Keratinocyte (primary cell): ENCODE measurements around the gene CXXC5.

Experiments used
- CTCF ChIP-seq, 3 experiments: IDR thresholded peaks in 1 of 3; conservative IDR thresholded peaks in 1 of 3; optimal IDR thresholded peaks in 1 of 3; 2 replicates in 2 of 3; 3 replicates in 1 of 3; pipeline versions ENCODE3 to v1.5.1; 2011; ENCODE audit warnings: low read length in 3 of 3, mild to moderate bottlenecking in 3 of 3, moderate library complexity in 2 of 3, control low read depth in 1 of 3, inconsistent platforms in 1 of 3; ENCODE audit not compliant: insufficient read depth in 2 of 3; ENCODE audit errors: extremely low read depth in 1 of 3
- EZH2 ChIP-seq: IDR thresholded peaks from one replicate; pipeline ENCODE4 v1.6.1; 2012; ENCODE audit warnings: inconsistent platforms, mild to moderate bottlenecking, low read length, moderate library complexity

DNA sequence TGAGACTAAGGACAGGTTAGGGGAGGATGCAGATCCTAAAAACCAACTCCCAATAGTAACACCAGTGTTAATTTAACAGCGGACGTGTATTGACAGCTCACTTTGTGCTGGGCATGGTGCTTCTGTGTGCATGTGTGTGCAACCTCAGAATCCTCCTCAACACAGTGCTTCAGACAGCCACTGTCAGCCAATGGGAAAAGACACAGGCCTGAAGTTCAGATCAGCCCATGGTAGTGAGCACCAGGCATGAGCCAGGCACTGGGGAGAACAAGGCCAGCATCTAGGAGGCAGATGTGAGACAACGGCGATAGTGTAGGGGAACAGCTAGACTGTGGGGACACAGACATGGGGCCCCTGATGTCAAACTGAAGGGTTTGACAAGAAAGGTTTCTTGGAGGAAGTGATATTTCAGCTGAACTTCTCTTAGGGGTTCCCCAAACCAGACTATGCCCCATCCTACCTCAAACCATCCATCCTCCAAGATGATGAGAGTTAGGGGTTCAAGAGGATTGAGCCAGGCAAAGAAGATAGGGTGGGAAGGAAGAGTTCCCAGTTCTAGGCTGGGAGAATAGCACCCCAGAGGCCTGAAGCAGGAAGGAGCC is 75.9 kb downstream of the CXXC5 start:
- TF ChIP-seq CTCF (optimal IDR thresholded peaks at IDR 0.05 in 1 of 3, IDR thresholded peaks at IDR 0.05 in 1 of 3, conservative IDR thresholded peaks at IDR 0.05 in 1 of 3; ENCODE audit: extremely low read depth in 1 of 3, insufficient read depth in 2 of 3, low read length in 3 of 3) (no peak), EZH2 (no peak)
